K562 (cell line): Measurements from ENCODE around the gene R3HDM2. TPM values are rescaled to one million over a fixed set of nuclear protein-coding genes. Genes with fewer than 3 reads are reported as not detected.
A peak's percentile ranks its signal among the peaks of the same experiment; 100 is the strongest.

Experiments used
- CTCF ChIP-seq, 3 experiments: IDR thresholded peaks in 2 of 3; conservative IDR thresholded peaks in 1 of 3; 2 replicates each; pipeline ENCODE4 v1.5.1; 2011 to 2012; ENCODE audit warnings: low read length in 3 of 3, mild to moderate bottlenecking in 3 of 3, control low read depth in 2 of 3, improper control_type of control experiment in 1 of 3, inconsistent platforms in 1 of 3, low read depth in 1 of 3, mixed read lengths in 1 of 3, moderate library complexity in 1 of 3; ENCODE audit not compliant: insufficient read depth in 2 of 3
- GABPB1 ChIP-seq: sonication (generic); formaldehyde crosslinking; IDR thresholded peaks from 2 replicates; pipeline ENCODE4 v1.8.0; 2022; ENCODE audit warnings: mild to moderate bottlenecking, missing genetic modification reagents
- HMGN3 ChIP-seq: IDR thresholded peaks from 2 replicates; pipeline ENCODE4 v1.6.1; 2011; ENCODE audit warnings: borderline replicate concordance, low read depth, mild to moderate bottlenecking, mixed read lengths, low read length; ENCODE audit not compliant: insufficient read length; ENCODE audit errors: extremely low read depth
- POLR3A ChIP-seq: IDR thresholded peaks from 2 replicates; pipeline ENCODE4 v1.6.1; 2011; ENCODE audit warnings: borderline replicate concordance, mild to moderate bottlenecking, moderate library complexity; ENCODE audit not compliant: insufficient read length, insufficient read depth; ENCODE audit errors: extremely low read depth
- STAG1 ChIP-seq: sonication (generic); formaldehyde crosslinking; IDR thresholded peaks from 2 replicates; pipeline ENCODE4 v1.5.0; 2020; ENCODE audit warnings: missing genetic modification reagents, borderline replicate concordance
- TEAD1 ChIP-seq, 2 experiments: fragments of 450-650 bp in 1 of 2; sonication (generic) in 1 of 2; formaldehyde crosslinking; IDR thresholded peaks; 2 replicates each; pipeline versions ENCODE4 v1.4.0 to v1.8.0; 2020 to 2022; ENCODE audit warnings: mild to moderate bottlenecking in 2 of 2, missing genetic modification reagents in 1 of 2
- ZNF121 ChIP-seq: sonication (generic); formaldehyde crosslinking; conservative IDR thresholded peaks from 2 replicates; pipeline ENCODE4 v1.8.0; 2022; ENCODE audit warnings: missing genetic modification reagents
- ZNF407 ChIP-seq: fragments of 450-650 bp; IDR thresholded peaks from 2 replicates; pipeline ENCODE4 v1.6.1; 2016; ENCODE audit warnings: low read depth
- ZNF592 ChIP-seq: fragments of 450-650 bp; IDR thresholded peaks from 2 replicates; pipeline ENCODE4 v1.6.1; 2017; ENCODE audit warnings: antibody characterized with exemption, mild to moderate bottlenecking
- ZNF699 ChIP-seq: fragments of 250-450 bp; sonication (Bioruptor Pico); IDR thresholded peaks from 2 replicates; pipeline ENCODE4 v1.8.0; 2021; ENCODE audit warnings: mild to moderate bottlenecking, moderate library complexity; ENCODE audit not compliant: insufficient replicate concordance
- polyA plus RNA-seq, 8 experiments: library from polyadenylated mRNA; depleted of rRNA in 4 of 8; stranded (reverse) in 5 of 8; unstranded in 3 of 8; fragments of >200 nt; fragmentation: Nextera tagmentation in 2 of 8; fragmentation: Illumina TruSeq in 1 of 8; extraction: Ambion mirVana in 2 of 8; extraction: Trizol in 1 of 8; gene quantifications; 2 replicates each; pipeline versions ENCODE4 v1.2.1 to v1.2.3, GENCODE V29; 2011 to 2014; ENCODE audit warnings: inconsistent platforms in 1 of 8, missing spikeins in 1 of 8
- total RNA-seq, 7 experiments: library from RNA; depleted of rRNA in 6 of 7; stranded (reverse); fragments of >200 nt in 6 of 7; fragmentation: Illumina TruSeq in 2 of 7; extraction: Trizol in 2 of 7; gene quantifications; 2 replicates each; pipeline versions ENCODE4 v1.2.1 to v1.2.3, GENCODE V29; 2011 to 2021; ENCODE audit warnings: low replicate concordance in 1 of 7

R3HDM2 gene
- total and polyA plus RNA-seq, 9 of the 15 experiments (the other 6 are each of a cell fraction or from before 2014, with no cell fraction given) = 3.3 to 18.8 (median 9.0) TPM

GRCh38 chr12:57243521-57244311, 187.1 kb downstream of the R3HDM2 start (continued):
- TF ChIP-seq ZNF407 = no peak
- TF ChIP-seq HMGN3 = peak; percentile 6
- TF ChIP-seq GABPB1 = 0 out of 2 replicates have a peak, but pooled peaks have one; percentile 19
- TF ChIP-seq STAG1 (CRISPR knock-in tag) = peak; percentile 39; the same call in 1 of the 2 replicates
- TF ChIP-seq CTCF (IDR thresholded peaks at IDR 0.05 in 2 of 3, conservative IDR thresholded peaks at IDR 0.05 in 1 of 3; ENCODE audit: insufficient read depth in 2 of 3, low read depth in 1 of 3, low read length in 3 of 3) = peak; percentile 87 to 93 (median 89)
- TF ChIP-seq POLR3A = no peak
- 0 out of 4 replicates have a peak, but pooled peaks of 1 of the 2 experiments have one; percentile 30 for TF ChIP-seq TEAD1 (CRISPR knock-in tag; IDR thresholded peaks at IDR 0.05)
- no peak for TF ChIP-seq ZNF699 (CRISPR knock-in tag)
- no peak for TF ChIP-seq ZNF121 (CRISPR knock-in tag)
- TF ChIP-seq ZNF592 = no peak
